H54 (cell line): ENCODE data around the gene LIAS.

Experiments
- DNase-seq: peaks from one replicate; pipeline ENCODE4 v3.0.0; 2011; ENCODE audit warnings: low spot score, mixed read lengths; ENCODE audit not compliant: insufficient read length
- FAIRE-seq: peaks from 3 replicates; lab custom pipeline; 2011; peaks lifted over from hg19 to GRCh38; lab: Jason Lieb, UNC
- POLR2A ChIP-seq: IDR thresholded peaks from 2 replicates; pipeline ENCODE4 v1.6.1; 2011; ENCODE audit warnings: low read depth, mild to moderate bottlenecking, low read length

Gene LIAS

GRCh38 chr4:39467464-39467863, 8.6 kb downstream of the LIAS start:
- no peak for DNase-seq
- no peak for FAIRE-seq
- no peak for TF ChIP-seq POLR2A

- DNase-seq (peak; percentile 20), FAIRE-seq (peak; percentile 95)
- TF ChIP-seq POLR2A = no peak
These were observed 10.7 kb downstream of the LIAS start for GRCh38 chr4:39469429-39470077.

GRCh38 chr4:39470402-39470801, 11.5 kb downstream of the LIAS start:
- FAIRE-seq (no peak), DNase-seq (no peak)
- no peak for TF ChIP-seq POLR2A

- no peak for TF ChIP-seq POLR2A
- no peak for DNase-seq
- FAIRE-seq = no peak
These were observed 13.5 kb downstream of the LIAS start for GRCh38 chr4:39472396-39472795.

GRCh38 chr4:39476187-39476895, 17.5 kb downstream of the LIAS start:
- FAIRE-seq (no peak), DNase-seq (no peak)
- no peak for TF ChIP-seq POLR2A

- TF ChIP-seq POLR2A = no peak
- FAIRE-seq (no peak), DNase-seq (no peak)
These were observed 21.4 kb downstream of the LIAS start for GRCh38 chr4:39480251-39480650.

- FAIRE-seq = no peak
- no peak for TF ChIP-seq POLR2A
- no peak for DNase-seq
These were observed 22.2 kb downstream of the LIAS start for GRCh38 chr4:39480902-39481695.

GRCh38 chr4:39484582-39485272, 25.9 kb downstream of the LIAS start:
- FAIRE-seq (no peak), DNase-seq (no peak)
- no peak for TF ChIP-seq POLR2A

- no peak for TF ChIP-seq POLR2A
- no peak for FAIRE-seq
- DNase-seq = no peak
These were observed 27.5 kb downstream of the LIAS start for GRCh38 chr4:39486221-39486804.

- no peak for DNase-seq
- FAIRE-seq = no peak
- no peak for TF ChIP-seq POLR2A
These were observed 31.5 kb downstream of the LIAS start for GRCh38 chr4:39490322-39490721.

- no peak for FAIRE-seq
- DNase-seq = no peak
- no peak for TF ChIP-seq POLR2A
These were observed 35.5 kb downstream of the LIAS start for GRCh38 chr4:39494354-39494753.

- no peak for FAIRE-seq
- no peak for TF ChIP-seq POLR2A
- no peak for DNase-seq
These were observed 36.8 kb downstream of the LIAS start for GRCh38 chr4:39495446-39496213.
